Common myeloid progenitor, CD34-positive (primary cell): ENCODE data around the gene OSTN.
"Not testable (repeated sequence)": the region's sequence is repeated elsewhere in the genome, so short reads cannot be mapped to it uniquely, and the experiment has no call there.

ENCODE experiments used
- CTCF ChIA-PET: fragments of 350-600 bp; sonication (Branson Sonifier 250); formaldehyde crosslinking; loops from one replicate; lab custom pipeline; 2021; ENCODE audit warnings: antibody characterized with exemption; lab: Charles Lee
- POLR2A ChIA-PET: fragments of 350-600 bp; sonication (Branson Sonifier 250); formaldehyde crosslinking; loops from one replicate; lab custom pipeline; 2021; ENCODE audit warnings: antibody characterized with exemption; lab: Charles Lee
- DNase-seq, 3 donors: peaks; one replicate each; pipeline versions ENCODE4 v3.0.0 to v3.0.0-alpha.2; 2013
- H3K27ac ChIP-seq, 2 experiments: 1 replicate in 1 of 2; 2 replicates in 1 of 2; pipeline ENCODE4 v1.7.0; 2013; ENCODE audit warnings: inconsistent platforms in 2 of 2, low read length in 2 of 2, mild to moderate bottlenecking in 2 of 2, low read depth in 1 of 2, moderate library complexity in 1 of 2; ENCODE audit not compliant: severe bottlenecking in 2 of 2, insufficient read depth in 1 of 2, poor library complexity in 1 of 2
- H3K27me3 ChIP-seq, 5 experiments: replicated peaks in 2 of 5; 1 replicate in 3 of 5; 2 replicates in 2 of 5; pipeline versions ENCODE4 v1.6.1 to v1.7.0; 2013; ENCODE audit warnings: low read length in 4 of 5, mild to moderate bottlenecking in 2 of 5, moderate library complexity in 2 of 5, inconsistent platforms in 1 of 5; ENCODE audit not compliant: insufficient read depth in 5 of 5, control insufficient read depth in 4 of 5
- H3K36me3 ChIP-seq, 4 experiments: 1 replicate in 2 of 4; 2 replicates in 2 of 4; pipeline versions ENCODE4 v1.6.1 to v1.7.0; 2013; ENCODE audit warnings: low read length in 3 of 4, control low read depth in 1 of 4, mild to moderate bottlenecking in 1 of 4; ENCODE audit not compliant: control insufficient read depth in 4 of 4, insufficient read depth in 4 of 4
- H3K4me1 ChIP-seq, 4 experiments: 1 replicate in 3 of 4; 2 replicates in 1 of 4; pipeline versions ENCODE4 v1.6.1 to v1.7.1; 2013; ENCODE audit warnings: low read length in 3 of 4, mild to moderate bottlenecking in 3 of 4, control low read depth in 1 of 4, inconsistent platforms in 1 of 4, moderate library complexity in 1 of 4; ENCODE audit not compliant: control insufficient read depth in 4 of 4, insufficient read depth in 4 of 4; ENCODE audit errors: control extremely low read depth in 1 of 4
- H3K4me3 ChIP-seq, 7 experiments: 1 replicate in 4 of 7; 2 replicates in 3 of 7; pipeline versions ENCODE4 v1.5.1 to v1.7.0; 2013; ENCODE audit warnings: mild to moderate bottlenecking in 7 of 7, low read length in 6 of 7, moderate library complexity in 6 of 7, inconsistent platforms in 2 of 7, low read depth in 2 of 7, control low read depth in 1 of 7; ENCODE audit not compliant: insufficient read depth in 4 of 7, control insufficient read depth in 1 of 7; ENCODE audit errors: extremely low read depth in 1 of 7
- H3K9me3 ChIP-seq, 5 experiments: 1 replicate in 4 of 5; 2 replicates in 1 of 5; pipeline versions ENCODE4 v1.6.1 to v1.7.1; 2013; ENCODE audit warnings: low read length in 4 of 5, mild to moderate bottlenecking in 2 of 5, inconsistent platforms in 1 of 5, low read depth in 1 of 5, moderate library complexity in 1 of 5; ENCODE audit not compliant: control insufficient read depth in 4 of 5, insufficient read depth in 2 of 5; ENCODE audit errors: control extremely low read depth in 1 of 5
- WGBS: methylation state at CpG from one replicate; pipeline ENCODE4 v1.1.5; 2013; ENCODE audit not compliant: insufficient coverage; 5-methylcytosine and 5-hydroxymethylcytosine counted together

Gene OSTN

GRCh38 chr3:191169566-191169965 lies 29.5 kb upstream of the OSTN start:
- POLR2A ChIA-PET, result no interaction called here
- Histone ChIP-seq H3K27me3 (no peaks in the 10 kb centered on the region), H3K36me3 (no peaks in the 10 kb centered on the region), H3K4me3 (no peak overlapping the region), H3K4me1 (no peaks in the 10 kb centered on the region), H3K9me3 (no peaks in the 10 kb centered on the region), H3K27ac (no peak overlapping the region)
- CTCF ChIA-PET, result no interaction called here
- DNase-seq, result no peak

GRCh38 chr3:191170097-191170496 lies 28.9 kb upstream of the OSTN start:
- POLR2A ChIA-PET, result no interaction called here
- Histone ChIP-seq H3K4me3 (no peak overlapping the region), H3K4me1 (no peaks in the 10 kb centered on the region), H3K36me3 (no peaks in the 10 kb centered on the region), H3K9me3 (no peaks in the 10 kb centered on the region), H3K27ac (no peak overlapping the region), H3K27me3 (no peaks in the 10 kb centered on the region)
- WGBS, result no CpG with 5 or more reads among the region's 2 CpGs
- CTCF ChIA-PET, result no interaction called here
- no peak for DNase-seq

GRCh38 chr3:191175102-191175501 lies 23.9 kb upstream of the OSTN start:
- CTCF ChIA-PET, result no interaction called here
- DNase-seq, result no peak
- H3K36me3 ChIP-seq, result no peaks in the 10 kb centered on the region
- H3K4me1 ChIP-seq, result no peaks in the 10 kb centered on the region
- POLR2A ChIA-PET, result no interaction called here
- no peak overlapping the region for H3K27ac ChIP-seq
- no CpG with 5 or more reads among the region's 3 CpGs for whole genome bisulfite sequencing
- H3K4me3 ChIP-seq, result no peak overlapping the region
- no peaks in the 10 kb centered on the region for H3K27me3 ChIP-seq
- H3K9me3 ChIP-seq, result no peaks in the 10 kb centered on the region

- no peaks in the 10 kb centered on the region for H3K9me3 ChIP-seq
- H3K4me3 ChIP-seq, result no peak overlapping the region
- POLR2A ChIA-PET, result no interaction called here
- WGBS, result no CpG with 5 or more reads among the region's 3 CpGs
- no peak for DNase-seq
- H3K27ac ChIP-seq, result no peak overlapping the region
- H3K36me3 ChIP-seq, result no peaks in the 10 kb centered on the region
- H3K27me3 ChIP-seq, result no peaks in the 10 kb centered on the region
- no peaks in the 10 kb centered on the region for H3K4me1 ChIP-seq
- CTCF ChIA-PET, result no interaction called here
Observed at GRCh38 chr3:191176038-191176785, 22.8 kb upstream of the OSTN start.

- H3K4me1 ChIP-seq, H3K27ac ChIP-seq, POLR2A ChIA-PET, H3K36me3 ChIP-seq, H3K27me3 ChIP-seq, H3K9me3 ChIP-seq, H3K4me3 ChIP-seq, DNase-seq: not testable (repeated sequence)
- CTCF ChIA-PET, result interaction anchor here (0.7 kb wide), 1 partner anchor 112 kb away, joined by 3 read pairs; no protein-coding TSS in a partner anchor
- WGBS, result 94% methylated on average over 9 of the region's 9 CpGs
Observed at GRCh38 chr3:191185382-191185781, 13.7 kb upstream of the OSTN start.

GRCh38 chr3:191188246-191188645 lies 10.8 kb upstream of the OSTN start:
- WGBS, result 100% methylated on average over 1 of the region's 5 CpGs
- H3K9me3 ChIP-seq, H3K4me1 ChIP-seq, H3K27me3 ChIP-seq, POLR2A ChIA-PET, H3K4me3 ChIP-seq, DNase-seq, CTCF ChIA-PET, H3K36me3 ChIP-seq, H3K27ac ChIP-seq: not testable (repeated sequence)

GRCh38 chr3:191192270-191192669 lies 6.8 kb upstream of the OSTN start:
- H3K27me3 ChIP-seq, H3K4me3 ChIP-seq, H3K4me1 ChIP-seq, DNase-seq, CTCF ChIA-PET, POLR2A ChIA-PET, H3K27ac ChIP-seq, H3K9me3 ChIP-seq, H3K36me3 ChIP-seq: not testable (repeated sequence)
- WGBS, result 93% methylated on average over 3 of the region's 4 CpGs
